SK-N-SH (cell line): ENCODE measurements around the gene PSMB9. TPM values are rescaled to one million over a fixed set of nuclear protein-coding genes. Genes with fewer than 3 reads are reported as not detected.

Experiments used
- CTCF ChIA-PET: fragments of 300-600, 350-600 bp; formaldehyde crosslinking; extraction: SDS; loops from one replicate; lab custom pipeline; 2021; lab: Yijun Ruan, JAX
- POLR2A ChIA-PET: fragments of 350-600 bp; sonication (Branson Sonifier 250); formaldehyde crosslinking; extraction: SDS; loops from one replicate; lab custom pipeline; 2020; ENCODE audit warnings: antibody characterized with exemption, inconsistent platforms; lab: Yijun Ruan, JAX
- DNase-seq: peaks from one replicate; pipeline ENCODE4 v3.0.0; 2012
- H2AFZ ChIP-seq: fragments of 200-600 bp; sonication (generic); 2 replicates; pipeline ENCODE4 v1.8.1; 2016; ENCODE audit warnings: antibody characterized with exemption, mild to moderate bottlenecking, low read depth
- H3F3A ChIP-seq: fragments of 200-600 bp; sonication (generic); replicated peaks from 2 replicates; pipeline ENCODE3; 2016; ENCODE audit warnings: antibody characterized with exemption, mild to moderate bottlenecking; ENCODE audit not compliant: insufficient read depth
- H3K27ac ChIP-seq, 2 experiments: fragments of 200-500 bp in 1 of 2; fragments of 200-600 bp in 1 of 2; sonication (Bioruptor generic) in 1 of 2; sonication (generic), shearing (Covaris generic) in 1 of 2; 2 replicates each; pipeline versions ENCODE4 v1.5.1 to v1.6.1; 2014 to 2016; ENCODE audit warnings: low read depth in 2 of 2, inconsistent platforms in 1 of 2, low read length in 1 of 2, mild to moderate bottlenecking in 1 of 2, mixed read lengths in 1 of 2
- H3K27me3 ChIP-seq: fragments of 200-600 bp; sonication (generic), shearing (Covaris generic); 2 replicates; pipeline ENCODE4 v1.6.1; 2016; ENCODE audit warnings: mixed run types; ENCODE audit not compliant: insufficient read depth
- H3K36me3 ChIP-seq, 2 experiments: fragments of 200-500 bp in 1 of 2; fragments of 200-600 bp in 1 of 2; sonication (Bioruptor generic) in 1 of 2; sonication (generic) in 1 of 2; replicated peaks in 1 of 2; 2 replicates each; pipeline versions ENCODE3 to v1.5.1; 2014 to 2016; ENCODE audit warnings: low read length in 1 of 2, mild to moderate bottlenecking in 1 of 2; ENCODE audit not compliant: insufficient read depth in 2 of 2, control insufficient read depth in 1 of 2
- H3K4me1 ChIP-seq, 2 experiments: fragments of 200-500 bp in 1 of 2; fragments of 200-600 bp in 1 of 2; sonication (Bioruptor generic) in 1 of 2; sonication (generic), shearing (Covaris generic) in 1 of 2; 2 replicates each; pipeline versions ENCODE4 v1.5.1 to v1.6.1; 2014 to 2016; ENCODE audit warnings: low read depth in 1 of 2, low read length in 1 of 2, mixed run types in 1 of 2; ENCODE audit not compliant: insufficient read depth in 2 of 2, control insufficient read depth in 1 of 2
- H3K4me2 ChIP-seq: fragments of 200-600 bp; sonication (generic), shearing (Covaris generic); 2 replicates; pipeline ENCODE4 v1.6.1; 2017; ENCODE audit warnings: mixed run types
- H3K4me3 ChIP-seq, 2 experiments: fragments of 200-500 bp in 1 of 2; fragments of 200-600 bp in 1 of 2; sonication (Bioruptor generic) in 1 of 2; sonication (generic), shearing (Covaris generic) in 1 of 2; 2 replicates each; pipeline versions ENCODE4 v1.5.1 to v1.8.1; 2014 to 2016; ENCODE audit warnings: low read depth in 2 of 2, inconsistent platforms in 1 of 2, low read length in 1 of 2, mild to moderate bottlenecking in 1 of 2, mixed read lengths in 1 of 2, moderate library complexity in 1 of 2
- H3K79me2 ChIP-seq: fragments of 200-600 bp; sonication (generic); 2 replicates; pipeline ENCODE4 v1.8.1; 2017; ENCODE audit warnings: mild to moderate bottlenecking; ENCODE audit not compliant: insufficient read depth
- H3K9ac ChIP-seq: fragments of 200-600 bp; sonication (generic); 2 replicates; pipeline ENCODE4 v1.6.1; 2017; ENCODE audit warnings: mixed run types
- H3K9me2 ChIP-seq: fragments of 200-600 bp; sonication (generic); 2 replicates; pipeline ENCODE4 v1.6.1; 2017; ENCODE audit warnings: mixed run types
- H3K9me3 ChIP-seq: fragments of 200-600 bp; sonication (generic); 2 replicates; pipeline ENCODE4 v1.6.1; 2017; ENCODE audit warnings: mixed run types, mild to moderate bottlenecking, moderate library complexity
- H4K20me1 ChIP-seq: fragments of 200-600 bp; sonication (generic); 2 replicates; pipeline ENCODE4 v1.6.1; 2017; ENCODE audit warnings: mild to moderate bottlenecking, mixed run types; ENCODE audit not compliant: insufficient read depth
- ELF1 ChIP-seq: IDR thresholded peaks from 2 replicates; pipeline ENCODE4 v1.4.0; 2012
- GABPA ChIP-seq: IDR thresholded peaks from 2 replicates; pipeline ENCODE4 v1.4.0; 2012; ENCODE audit warnings: low read depth, mild to moderate bottlenecking
- GATA2 ChIP-seq: sonication (generic); formaldehyde crosslinking; IDR thresholded peaks from 2 replicates; pipeline ENCODE4 v1.5.0; 2020; ENCODE audit warnings: mild to moderate bottlenecking, missing genetic modification reagents
- MEF2A ChIP-seq: IDR thresholded peaks from 2 replicates; pipeline ENCODE4 v1.4.0; 2012; ENCODE audit warnings: low read depth, borderline replicate concordance
- MXI1 ChIP-seq: IDR thresholded peaks from 2 replicates; pipeline ENCODE4 v1.6.1; 2012; ENCODE audit warnings: mild to moderate bottlenecking, low read depth, low read length, improper control_type of control experiment
- NFIC ChIP-seq: IDR thresholded peaks from 2 replicates; pipeline ENCODE4 v1.4.0; 2012; ENCODE audit warnings: borderline replicate concordance
- POLR2AphosphoS5 ChIP-seq: IDR thresholded peaks from 2 replicates; pipeline ENCODE4 v1.6.1; 2012; ENCODE audit warnings: low read depth, low read length
- RAD21 ChIP-seq: IDR thresholded peaks from 2 replicates; pipeline ENCODE4 v1.6.1; 2012; ENCODE audit warnings: mild to moderate bottlenecking, low read length
- RCOR1 ChIP-seq: fragments of 150-350 bp; IDR thresholded peaks from 2 replicates; pipeline ENCODE4 v1.6.1; 2017; ENCODE audit warnings: antibody characterized with exemption, low read length
- RFX5 ChIP-seq: IDR thresholded peaks from 2 replicates; pipeline ENCODE4 v1.6.1; 2012; ENCODE audit warnings: mild to moderate bottlenecking, improper control_type of control experiment, low read length
- TAF1 ChIP-seq: IDR thresholded peaks from 2 replicates; pipeline ENCODE4 v1.6.1; 2012; ENCODE audit warnings: low read depth, mild to moderate bottlenecking, low read length, moderate library complexity, borderline replicate concordance
- TCF12 ChIP-seq: IDR thresholded peaks from 2 replicates; pipeline ENCODE4 v1.4.0; 2012
- TEAD4 ChIP-seq: IDR thresholded peaks from 2 replicates; pipeline ENCODE4 v1.4.0; 2012; ENCODE audit warnings: mild to moderate bottlenecking, borderline replicate concordance; ENCODE audit not compliant: insufficient read depth
- WGBS: methylation state at CpG from one replicate; pipeline ENCODE4 v1.1.6; 2017; ENCODE audit warnings: low lambda C conversion rate; 5-methylcytosine and 5-hydroxymethylcytosine counted together
- polyA plus RNA-seq, 3 experiments: library from polyadenylated mRNA; depleted of rRNA; stranded (reverse); fragments of >200 nt; gene quantifications; 2 replicates each; pipeline ENCODE4 v1.2.3, GENCODE V29; 2012
- TF ChIP-seq, protein P1 (sequence below): IDR thresholded peaks from 2 replicates; pipeline ENCODE4; 2012
- TF ChIP-seq, protein P2 (sequence below): IDR thresholded peaks from 2 replicates; pipeline ENCODE4 v1.4.0; 2012; ENCODE audit warnings: low read depth, borderline replicate concordance
- TF ChIP-seq, protein P3 (sequence below): fragments of 150-350 bp; IDR thresholded peaks from 2 replicates; pipeline ENCODE4 v1.6.1; 2017; ENCODE audit warnings: antibody characterized with exemption, low read length, low read depth, borderline replicate concordance
- TF ChIP-seq, protein P4 (sequence below): IDR thresholded peaks from 2 replicates; pipeline ENCODE4 v1.4.0; 2012; ENCODE audit warnings: low read depth, borderline replicate concordance
- TF ChIP-seq, protein P5 (sequence below): IDR thresholded peaks from 2 replicates; pipeline ENCODE4 v1.4.0; 2012; ENCODE audit warnings: low read depth
- TF ChIP-seq, protein P6 (sequence below): fragments of 200-600 bp; sonication (generic); IDR thresholded peaks from 2 replicates; pipeline ENCODE4 v1.6.1; 2017; ENCODE audit warnings: antibody characterized with exemption, mild to moderate bottlenecking, moderate library complexity

PSMB9 gene
- polyA plus RNA-seq, 1 of the 3 experiments (the other 2 are of a cell fraction), result 83.7 TPM

DNA sequence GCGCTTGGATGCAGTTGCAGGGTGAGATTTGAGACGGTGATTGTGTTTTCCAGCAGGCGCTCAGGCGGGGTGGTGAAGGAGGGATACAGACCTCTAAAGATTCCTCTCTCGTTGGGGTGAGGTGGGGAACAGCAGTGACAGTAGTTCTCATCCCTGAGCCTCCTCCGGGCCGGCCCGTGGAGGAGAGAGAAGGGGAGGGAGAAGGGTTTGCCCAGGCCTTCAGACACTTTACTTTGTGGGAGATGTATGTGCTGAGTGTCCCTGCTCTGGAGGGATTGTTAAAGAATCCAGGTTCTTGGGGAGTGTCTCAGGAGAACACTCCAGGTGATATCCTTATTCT is 41.0 kb downstream of the PSMB9 start:
- Histone ChIP-seq H3K4me2 (peak overlapping the region; percentile 90), H2AFZ (peak overlapping the region; percentile 95), H3K27ac (peak overlapping the region; percentile 73 to 92; a peak in 3 of 4 replicates), H3K9me2 (no peaks in the 10 kb centered on the region), H3K9me3 (no peaks in the 10 kb centered on the region), H3K4me1 (peaks cover 0 to 8% of the 10 kb centered on the region in 2 experiments; a peak in 2 of 4 replicates), H3K4me3 (peak overlapping the region; percentile 73 to 90), H3K27me3 (no peaks in the 10 kb centered on the region), H3K79me2 (peaks cover 18% of the 10 kb centered on the region; the same call in 1 of the 2 replicates), H3F3A (peaks cover 8% of the 10 kb centered on the region), H3K36me3 (no peaks in the 10 kb centered on the region), H3K9ac (peak overlapping the region; percentile 69), H4K20me1 (no peaks in the 10 kb centered on the region)
- WGBS, result no CpG with 5 or more reads among the region's 8 CpGs
- CTCF ChIA-PET, result interaction anchor here (1.0 to 5.7 kb wide), 10 partner anchors 9 to 92 kb away, joined by 3 to 35 read pairs (median 6); partner anchors contain the start of genes BRD2 and TAP2
- POLR2A ChIA-PET, result interaction anchor here (0.7 to 1.9 kb wide), 4 partner anchors 56 to 89 kb away, joined by 3 to 50 read pairs (median 4); partner anchors contain the start of gene TAP2
- TF ChIP-seq TCF12 (no peak), RFX5 (no peak), RAD21 (no peak), TEAD4 (no peak), TAF1 (no peak), MXI1 (no peak), POLR2AphosphoS5 (no peak), MEF2A (no peak), GABPA (no peak), ELF1 (no peak), RCOR1 (no peak), NFIC (no peak), GATA2 (CRISPR knock-in tag) (no peak)
- TF ChIP-seq, protein P1, sequence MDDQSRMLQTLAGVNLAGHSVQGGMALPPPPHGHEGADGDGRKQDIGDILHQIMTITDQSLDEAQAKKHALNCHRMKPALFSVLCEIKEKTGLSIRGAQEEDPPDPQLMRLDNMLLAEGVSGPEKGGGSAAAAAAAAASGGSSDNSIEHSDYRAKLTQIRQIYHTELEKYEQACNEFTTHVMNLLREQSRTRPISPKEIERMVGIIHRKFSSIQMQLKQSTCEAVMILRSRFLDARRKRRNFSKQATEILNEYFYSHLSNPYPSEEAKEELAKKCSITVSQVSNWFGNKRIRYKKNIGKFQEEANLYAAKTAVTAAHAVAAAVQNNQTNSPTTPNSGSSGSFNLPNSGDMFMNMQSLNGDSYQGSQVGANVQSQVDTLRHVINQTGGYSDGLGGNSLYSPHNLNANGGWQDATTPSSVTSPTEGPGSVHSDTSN, result no peak
- TF ChIP-seq, protein P2, sequence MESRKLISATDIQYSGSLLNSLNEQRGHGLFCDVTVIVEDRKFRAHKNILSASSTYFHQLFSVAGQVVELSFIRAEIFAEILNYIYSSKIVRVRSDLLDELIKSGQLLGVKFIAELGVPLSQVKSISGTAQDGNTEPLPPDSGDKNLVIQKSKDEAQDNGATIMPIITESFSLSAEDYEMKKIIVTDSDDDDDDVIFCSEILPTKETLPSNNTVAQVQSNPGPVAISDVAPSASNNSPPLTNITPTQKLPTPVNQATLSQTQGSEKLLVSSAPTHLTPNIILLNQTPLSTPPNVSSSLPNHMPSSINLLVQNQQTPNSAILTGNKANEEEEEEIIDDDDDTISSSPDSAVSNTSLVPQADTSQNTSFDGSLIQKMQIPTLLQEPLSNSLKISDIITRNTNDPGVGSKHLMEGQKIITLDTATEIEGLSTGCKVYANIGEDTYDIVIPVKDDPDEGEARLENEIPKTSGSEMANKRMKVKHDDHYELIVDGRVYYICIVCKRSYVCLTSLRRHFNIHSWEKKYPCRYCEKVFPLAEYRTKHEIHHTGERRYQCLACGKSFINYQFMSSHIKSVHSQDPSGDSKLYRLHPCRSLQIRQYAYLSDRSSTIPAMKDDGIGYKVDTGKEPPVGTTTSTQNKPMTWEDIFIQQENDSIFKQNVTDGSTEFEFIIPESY, result no peak
- TF ChIP-seq, protein P3, sequence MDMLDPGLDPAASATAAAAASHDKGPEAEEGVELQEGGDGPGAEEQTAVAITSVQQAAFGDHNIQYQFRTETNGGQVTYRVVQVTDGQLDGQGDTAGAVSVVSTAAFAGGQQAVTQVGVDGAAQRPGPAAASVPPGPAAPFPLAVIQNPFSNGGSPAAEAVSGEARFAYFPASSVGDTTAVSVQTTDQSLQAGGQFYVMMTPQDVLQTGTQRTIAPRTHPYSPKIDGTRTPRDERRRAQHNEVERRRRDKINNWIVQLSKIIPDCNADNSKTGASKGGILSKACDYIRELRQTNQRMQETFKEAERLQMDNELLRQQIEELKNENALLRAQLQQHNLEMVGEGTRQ, result no peak
- TF ChIP-seq, protein P4, sequence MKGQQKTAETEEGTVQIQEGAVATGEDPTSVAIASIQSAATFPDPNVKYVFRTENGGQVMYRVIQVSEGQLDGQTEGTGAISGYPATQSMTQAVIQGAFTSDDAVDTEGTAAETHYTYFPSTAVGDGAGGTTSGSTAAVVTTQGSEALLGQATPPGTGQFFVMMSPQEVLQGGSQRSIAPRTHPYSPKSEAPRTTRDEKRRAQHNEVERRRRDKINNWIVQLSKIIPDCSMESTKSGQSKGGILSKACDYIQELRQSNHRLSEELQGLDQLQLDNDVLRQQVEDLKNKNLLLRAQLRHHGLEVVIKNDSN, result no peak
- TF ChIP-seq, protein P5, sequence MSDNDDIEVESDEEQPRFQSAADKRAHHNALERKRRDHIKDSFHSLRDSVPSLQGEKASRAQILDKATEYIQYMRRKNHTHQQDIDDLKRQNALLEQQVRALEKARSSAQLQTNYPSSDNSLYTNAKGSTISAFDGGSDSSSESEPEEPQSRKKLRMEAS, result no peak
- TF ChIP-seq, protein P6, sequence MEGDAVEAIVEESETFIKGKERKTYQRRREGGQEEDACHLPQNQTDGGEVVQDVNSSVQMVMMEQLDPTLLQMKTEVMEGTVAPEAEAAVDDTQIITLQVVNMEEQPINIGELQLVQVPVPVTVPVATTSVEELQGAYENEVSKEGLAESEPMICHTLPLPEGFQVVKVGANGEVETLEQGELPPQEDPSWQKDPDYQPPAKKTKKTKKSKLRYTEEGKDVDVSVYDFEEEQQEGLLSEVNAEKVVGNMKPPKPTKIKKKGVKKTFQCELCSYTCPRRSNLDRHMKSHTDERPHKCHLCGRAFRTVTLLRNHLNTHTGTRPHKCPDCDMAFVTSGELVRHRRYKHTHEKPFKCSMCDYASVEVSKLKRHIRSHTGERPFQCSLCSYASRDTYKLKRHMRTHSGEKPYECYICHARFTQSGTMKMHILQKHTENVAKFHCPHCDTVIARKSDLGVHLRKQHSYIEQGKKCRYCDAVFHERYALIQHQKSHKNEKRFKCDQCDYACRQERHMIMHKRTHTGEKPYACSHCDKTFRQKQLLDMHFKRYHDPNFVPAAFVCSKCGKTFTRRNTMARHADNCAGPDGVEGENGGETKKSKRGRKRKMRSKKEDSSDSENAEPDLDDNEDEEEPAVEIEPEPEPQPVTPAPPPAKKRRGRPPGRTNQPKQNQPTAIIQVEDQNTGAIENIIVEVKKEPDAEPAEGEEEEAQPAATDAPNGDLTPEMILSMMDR, result no peak
- DNase-seq, result peak; percentile 51
